GM18499 (cell line): ENCODE results near the gene BORCS6.
"Not testable (repeated sequence)": the region's sequence is repeated elsewhere in the genome, so short reads cannot be mapped to it uniquely, and the experiment has no call there.

Source experiments
- ATAC-seq: cut with Tn5 transposase; IDR thresholded peaks from one replicate; pipeline ENCODE4 v1.9.1; 2021; ENCODE audit warnings: moderate number of reproducible peaks; ENCODE audit not compliant: insufficient read depth, unreplicated experiment

Gene BORCS6

DNA sequence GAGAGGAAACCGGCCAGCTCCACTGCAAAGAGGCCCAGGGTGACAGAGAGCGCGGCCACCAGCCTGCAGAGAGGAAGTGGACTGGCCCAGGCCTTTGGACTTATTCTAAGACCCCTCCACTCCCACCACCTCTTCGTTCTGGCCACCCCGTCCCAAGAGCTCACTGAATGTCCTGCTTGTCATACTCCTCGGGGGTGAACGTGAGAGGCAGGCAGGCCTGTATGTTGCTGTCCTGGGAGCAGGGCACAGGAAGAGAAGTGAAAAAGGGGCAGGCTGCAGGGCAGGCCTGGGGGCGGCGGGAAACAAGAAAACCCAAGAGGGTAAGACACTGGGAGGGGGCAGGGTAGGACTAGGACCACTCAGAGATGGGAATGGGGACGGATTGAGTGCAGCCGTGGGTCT lies 14.2 kb downstream of the BORCS6 start:
- no peak for ATAC-seq

DNA sequence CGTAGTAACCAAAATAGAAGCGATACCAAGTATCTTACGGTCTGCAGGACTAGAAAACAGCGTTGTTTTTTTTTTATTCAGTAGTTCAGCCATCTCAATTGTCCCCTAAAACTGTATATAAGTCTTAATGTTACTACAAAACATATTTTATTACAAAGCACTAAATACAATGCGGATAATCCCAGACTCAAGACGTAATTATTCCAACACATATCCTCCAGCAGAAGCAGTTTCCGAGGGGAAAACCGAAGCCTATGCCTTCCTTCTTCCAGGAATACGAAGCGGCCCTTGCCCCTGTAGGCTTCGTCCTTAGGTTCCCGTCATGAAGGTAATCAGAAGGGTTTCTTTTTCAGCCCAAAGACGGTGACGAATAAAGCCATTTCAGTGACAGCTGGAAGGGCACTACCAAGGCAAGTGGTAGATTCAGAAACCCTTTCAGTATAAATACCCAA lies 16.1 kb downstream of the BORCS6 start:
- no peak for ATAC-seq

DNA sequence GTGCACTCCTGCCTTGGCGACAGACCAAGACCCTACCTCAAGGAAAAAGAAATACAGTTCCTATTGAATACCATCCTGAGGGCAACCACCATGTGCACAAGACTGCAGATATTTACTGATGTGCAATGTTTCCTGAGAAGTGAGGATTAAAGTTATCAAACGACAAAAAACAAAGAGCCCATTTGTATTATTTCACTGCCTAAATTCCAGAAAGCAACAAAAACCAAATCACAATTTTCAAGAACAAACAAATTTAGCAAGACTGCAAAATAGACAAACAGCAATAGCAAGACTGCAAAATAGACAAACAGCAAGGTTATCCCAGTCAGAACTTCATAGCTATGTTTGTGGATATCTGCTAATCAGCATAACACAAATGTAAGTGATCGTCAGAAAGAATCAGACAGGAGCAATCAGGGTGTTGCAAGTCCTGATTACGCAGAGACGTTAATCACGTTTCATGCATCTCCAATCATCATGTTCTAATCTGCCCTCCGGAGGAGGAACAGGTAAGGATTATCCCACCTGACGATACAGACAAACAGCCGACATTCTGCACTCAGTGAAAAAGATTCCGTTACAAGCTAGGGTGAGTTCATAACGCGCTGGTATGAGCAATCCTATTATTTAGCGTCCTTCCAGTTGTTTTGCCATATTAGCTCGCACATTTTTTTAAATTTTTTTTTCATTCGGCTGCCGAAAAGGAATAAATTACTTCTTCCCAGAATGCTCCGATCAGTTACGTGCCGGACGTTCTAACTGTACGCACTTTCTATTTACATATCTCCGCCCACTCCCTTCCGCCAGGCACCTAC lies 16.7 kb downstream of the BORCS6 start:
- ATAC-seq: peak; percentile 64

DNA sequence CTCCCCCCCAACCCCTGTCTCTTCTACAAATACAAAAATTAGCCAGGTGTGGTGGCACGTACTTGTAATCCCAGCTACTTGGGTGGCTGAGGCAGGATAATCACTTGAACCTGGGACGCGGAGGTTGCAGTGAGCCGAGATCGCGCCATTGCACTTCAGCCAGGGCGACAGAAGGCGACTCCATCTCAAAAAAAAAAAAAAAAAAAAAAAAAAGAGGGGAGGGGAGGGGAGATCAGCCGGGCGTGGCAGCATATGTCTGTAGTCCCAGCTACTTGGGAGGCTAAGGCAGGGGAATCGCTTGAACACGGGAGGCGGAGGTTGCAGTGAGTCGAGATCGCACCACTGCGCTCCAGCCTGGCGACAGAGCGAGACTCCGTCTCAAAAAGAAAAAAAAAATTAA lies 19.8 kb downstream of the BORCS6 start:
- not testable (repeated sequence) for ATAC-seq

DNA sequence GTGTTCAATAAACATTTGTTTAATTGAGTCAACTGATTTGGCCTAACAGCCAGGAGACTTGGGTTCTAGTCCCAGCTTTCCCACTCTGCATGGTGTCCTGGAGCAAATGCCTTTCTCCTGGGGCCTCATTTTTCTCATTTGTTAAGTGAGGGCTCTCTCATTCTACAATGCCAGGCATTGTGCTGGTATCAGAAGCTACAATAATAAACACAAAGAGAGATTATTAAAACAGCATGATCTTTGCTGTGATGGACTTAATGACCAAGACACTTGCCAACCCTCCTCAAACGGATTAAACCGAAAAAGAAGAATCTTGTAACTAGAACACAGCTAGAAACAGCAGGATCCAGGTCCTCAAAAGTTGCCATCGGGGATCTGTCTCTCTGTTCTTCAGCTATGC lies 22.5 kb downstream of the BORCS6 start:
- ATAC-seq: no peak

DNA sequence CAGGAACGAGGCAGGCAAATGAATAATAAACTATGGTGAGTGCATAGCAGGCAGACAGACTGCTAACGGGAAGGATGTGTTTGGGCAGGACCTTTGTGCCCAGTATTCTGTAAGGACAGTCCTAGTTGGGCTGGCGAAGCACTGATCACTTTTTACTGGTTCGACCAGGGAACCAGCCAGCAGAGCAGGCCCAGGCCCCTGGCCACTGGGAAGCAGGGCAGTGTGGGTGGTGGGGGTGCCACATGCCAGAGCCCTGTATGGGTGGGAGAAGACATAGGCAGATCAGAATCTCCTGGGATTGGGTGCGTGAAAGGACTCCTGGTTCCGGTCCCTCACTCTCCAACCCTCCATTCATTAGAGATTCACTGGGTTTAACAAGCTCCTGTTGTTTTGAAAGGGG lies 23.2 kb downstream of the BORCS6 start:
- no peak for ATAC-seq

DNA sequence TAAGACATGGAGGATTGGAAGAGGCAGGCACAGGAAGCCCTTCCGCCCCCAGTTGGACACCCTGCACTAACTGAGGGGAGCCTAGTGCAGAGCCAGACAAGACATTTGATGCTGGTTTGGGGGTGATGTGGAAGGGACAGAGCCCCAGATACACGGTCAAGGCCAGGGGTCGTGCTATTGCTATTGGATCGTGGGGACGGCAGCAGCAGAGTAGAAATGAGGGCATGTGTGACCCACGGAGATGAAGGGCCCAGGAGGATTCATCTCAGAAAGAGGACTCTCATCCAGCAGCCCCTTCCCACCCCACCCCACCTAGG lies 25.2 kb downstream of the BORCS6 start:
- no peak for ATAC-seq

DNA sequence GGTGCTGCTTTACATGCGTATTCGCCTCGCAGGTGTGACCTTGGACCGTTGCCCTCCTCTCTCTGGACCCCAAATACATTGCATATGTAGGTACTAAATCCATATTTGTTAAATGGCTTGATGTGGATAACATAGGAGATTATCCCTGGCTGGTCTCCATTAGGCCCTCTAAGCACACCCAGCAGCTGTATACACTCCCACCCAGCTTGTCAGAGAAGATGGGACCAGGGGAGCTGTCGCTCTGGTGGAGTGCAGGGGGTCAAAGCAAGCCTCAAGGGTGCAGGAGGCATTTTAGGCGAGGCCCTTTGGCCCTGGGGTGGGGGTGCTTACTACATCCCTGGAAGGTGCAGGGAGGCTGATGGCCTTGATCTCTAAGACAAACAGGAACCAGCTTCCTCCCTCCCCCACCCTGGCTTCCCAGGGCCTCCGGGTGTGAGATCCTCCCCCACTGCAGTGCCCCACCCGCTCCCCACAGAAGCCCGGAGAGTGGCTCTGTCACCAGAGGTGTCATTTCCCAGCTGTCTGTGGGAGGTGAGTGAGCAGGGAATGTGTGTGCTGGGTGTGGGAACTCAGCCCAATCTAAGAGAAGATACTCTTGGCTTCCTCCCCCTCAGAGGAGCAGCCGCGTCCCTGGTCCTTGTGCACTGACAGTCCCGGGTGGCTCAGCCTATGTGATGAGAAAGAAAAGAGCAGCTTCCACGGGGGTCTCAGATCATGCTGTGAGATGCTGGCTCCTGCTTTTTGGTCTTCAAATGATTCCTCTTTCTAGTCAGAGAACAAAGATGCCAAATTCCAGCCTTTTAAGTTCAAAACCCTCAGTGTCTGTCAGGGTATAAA lies 25.8 kb downstream of the BORCS6 start:
- no peak for ATAC-seq

DNA sequence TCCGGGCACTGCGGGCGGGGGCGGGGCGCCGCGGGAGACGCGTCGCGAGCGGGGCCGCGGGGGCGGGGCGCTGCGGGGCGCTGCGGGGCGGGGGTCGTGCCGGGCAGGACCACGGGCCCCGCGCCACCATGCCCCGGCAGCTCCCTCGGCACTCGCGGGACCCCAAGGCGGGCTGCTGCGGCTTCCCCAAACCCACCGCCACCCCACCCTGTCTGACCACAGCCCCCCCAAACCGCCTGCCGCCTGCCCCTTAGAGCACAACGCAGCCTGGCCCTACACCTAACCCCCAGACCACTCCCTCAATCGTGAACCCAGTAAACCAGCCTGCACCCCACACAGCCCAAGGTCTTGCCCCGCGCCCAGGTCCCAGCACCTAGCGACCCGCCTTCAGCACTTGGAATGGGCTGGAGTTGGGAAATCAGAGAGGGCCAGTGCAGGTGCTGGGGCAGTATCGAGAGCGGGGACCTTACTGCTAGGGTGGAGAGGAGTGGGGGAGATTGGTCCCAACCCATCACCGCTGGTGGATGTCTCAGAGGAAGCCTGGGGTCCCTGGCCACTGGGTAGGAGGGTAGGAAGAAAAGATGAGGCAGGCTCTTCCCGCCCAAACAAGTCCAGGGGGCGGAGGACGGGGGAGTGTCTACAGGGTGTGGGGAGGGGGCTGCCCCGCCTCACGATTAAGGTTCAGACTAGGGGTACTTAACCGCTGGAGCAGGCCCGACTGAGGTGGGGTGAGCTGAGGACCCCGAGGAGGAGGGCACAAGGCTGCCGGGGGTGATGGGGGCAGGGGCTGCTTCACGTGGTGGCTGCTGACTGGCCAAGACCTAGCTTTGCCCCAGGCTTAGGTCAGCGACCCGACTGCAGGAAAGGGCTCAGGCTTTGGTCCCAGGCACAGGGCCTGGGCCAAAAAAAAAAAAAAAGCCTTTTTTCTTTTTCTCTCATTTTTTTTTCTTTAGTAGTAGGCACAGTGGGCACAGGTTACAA lies 26.7 kb downstream of the BORCS6 start:
- no peak for ATAC-seq

DNA sequence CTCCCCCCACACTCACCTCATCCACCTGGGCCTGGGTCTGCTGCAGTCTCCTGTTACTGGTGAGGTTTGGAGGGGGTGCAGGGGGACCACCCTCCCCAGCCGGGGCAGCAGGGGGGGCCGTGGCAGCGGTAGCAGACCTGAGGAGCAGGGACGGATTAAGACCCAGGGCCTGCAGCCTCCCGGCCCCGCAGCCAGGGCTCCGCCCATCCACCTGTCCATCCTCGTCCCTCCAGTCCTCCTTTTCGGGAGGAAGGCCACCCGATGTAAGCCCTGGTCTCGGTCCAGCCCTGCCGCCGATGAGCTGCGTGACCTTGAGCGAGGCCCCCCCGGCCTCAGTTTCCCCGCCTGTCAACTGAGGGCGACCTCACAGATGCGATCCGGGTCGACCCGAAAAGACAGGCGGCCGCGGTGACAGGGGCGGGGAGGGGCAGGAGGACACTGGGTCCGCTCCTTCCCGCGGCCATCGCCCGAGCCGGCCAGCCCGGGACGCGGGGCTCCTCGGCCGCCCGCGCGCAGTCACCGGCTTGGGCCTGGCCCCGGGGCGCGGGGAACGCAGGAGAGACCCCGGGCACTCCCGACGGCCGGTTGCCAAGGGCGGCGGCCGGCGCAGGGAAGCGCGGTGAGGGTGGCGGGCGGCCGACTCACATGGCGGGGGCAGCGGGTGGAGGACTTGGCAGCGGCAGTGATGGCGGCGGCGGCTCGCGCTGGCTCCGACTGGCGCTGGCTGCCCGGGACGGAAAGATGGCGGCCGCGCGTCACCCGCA lies 27.6 kb downstream of the BORCS6 start, which contains the start of gene VAMP2:
TSS of gene VAMP2 (minus strand) at position 716 of the 764 bp plus-strand sequence. CDS start at position 647, 69 bp downstream.
- ATAC-seq: no peak

DNA sequence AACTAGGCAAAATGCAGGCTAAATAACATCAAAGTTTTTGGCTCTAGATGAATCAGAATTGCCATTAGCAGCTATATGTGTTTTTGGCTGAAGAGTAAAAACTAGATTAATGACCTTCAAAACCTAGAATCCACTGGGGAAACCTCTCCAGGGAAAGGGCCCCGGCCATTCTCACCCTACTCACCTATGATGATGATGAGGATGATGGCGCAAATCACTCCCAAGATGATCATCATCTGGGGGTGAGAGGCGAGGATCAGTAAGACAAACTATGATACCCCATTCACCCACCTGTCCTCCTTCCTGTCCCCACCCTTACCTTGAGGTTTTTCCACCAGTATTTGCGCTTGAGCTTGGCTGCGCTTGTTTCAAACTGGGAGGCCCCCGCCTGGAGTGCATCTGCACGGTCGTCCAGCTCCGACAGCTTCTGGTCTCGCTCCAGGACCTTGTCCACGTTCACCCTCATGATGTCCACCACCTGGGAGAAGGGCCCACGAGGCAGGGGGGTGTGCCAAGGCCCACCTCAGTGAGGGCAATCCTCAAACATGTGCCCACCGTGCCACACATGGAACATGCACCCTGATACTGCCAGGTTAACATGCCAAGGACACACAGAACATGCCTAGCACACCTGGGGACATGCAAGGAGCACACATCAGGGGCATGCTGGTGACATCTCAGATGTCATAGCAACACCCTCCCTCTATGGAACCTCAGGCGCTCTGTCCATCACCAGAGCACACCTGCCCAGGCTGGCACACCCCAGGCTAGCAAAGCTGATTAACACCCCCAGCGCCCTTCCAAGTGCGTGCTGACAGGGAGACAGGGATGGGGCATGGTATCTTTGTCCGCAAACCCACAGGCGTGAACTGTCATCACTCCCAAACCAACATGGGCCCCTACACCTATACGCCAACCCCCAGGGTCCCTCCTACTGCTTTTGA lies 28.4 kb downstream of the BORCS6 start:
- no peak for ATAC-seq

DNA sequence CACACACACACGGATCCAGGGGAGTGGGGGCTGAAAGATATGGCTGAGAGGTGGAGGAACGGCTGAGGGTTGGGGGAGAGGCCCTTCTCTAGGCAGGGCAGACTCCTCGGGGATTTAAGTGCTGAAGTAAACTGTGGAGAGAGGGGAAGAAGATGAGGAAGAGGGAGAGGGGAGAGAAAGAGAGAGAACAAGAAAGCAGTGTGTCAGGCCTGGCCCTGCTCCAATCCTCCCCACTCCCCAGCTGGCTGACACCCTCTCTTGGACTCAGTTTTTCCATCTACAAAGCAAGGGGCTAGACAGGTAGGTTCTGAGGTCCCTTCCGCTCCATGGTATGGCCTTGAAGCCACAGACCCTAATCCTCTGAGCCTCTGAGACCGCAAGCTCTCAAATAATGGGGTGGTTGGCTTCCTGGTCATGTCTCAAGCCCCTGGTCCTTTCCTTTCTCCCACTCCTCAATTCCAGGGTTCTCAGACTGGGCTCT lies 29.2 kb downstream of the BORCS6 start:
- ATAC-seq: no peak

DNA sequence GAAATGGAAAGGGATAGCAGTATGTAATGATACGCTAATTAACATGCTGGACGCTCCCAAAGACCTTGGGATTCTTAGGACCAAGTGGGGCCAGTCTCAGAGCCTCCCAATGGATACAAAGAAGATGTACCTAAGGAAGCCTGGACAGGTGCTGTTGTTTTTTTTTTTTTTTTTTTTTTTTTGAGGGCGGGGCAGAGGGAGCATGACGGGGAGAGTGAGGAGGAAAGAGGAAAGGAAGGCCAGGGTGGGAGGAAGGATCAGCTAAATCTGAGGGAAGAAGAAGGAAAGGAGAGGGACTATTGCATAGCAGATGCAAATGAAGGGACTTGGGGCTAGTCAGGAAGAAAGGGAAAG lies 29.8 kb downstream of the BORCS6 start:
- no peak for ATAC-seq

DNA sequence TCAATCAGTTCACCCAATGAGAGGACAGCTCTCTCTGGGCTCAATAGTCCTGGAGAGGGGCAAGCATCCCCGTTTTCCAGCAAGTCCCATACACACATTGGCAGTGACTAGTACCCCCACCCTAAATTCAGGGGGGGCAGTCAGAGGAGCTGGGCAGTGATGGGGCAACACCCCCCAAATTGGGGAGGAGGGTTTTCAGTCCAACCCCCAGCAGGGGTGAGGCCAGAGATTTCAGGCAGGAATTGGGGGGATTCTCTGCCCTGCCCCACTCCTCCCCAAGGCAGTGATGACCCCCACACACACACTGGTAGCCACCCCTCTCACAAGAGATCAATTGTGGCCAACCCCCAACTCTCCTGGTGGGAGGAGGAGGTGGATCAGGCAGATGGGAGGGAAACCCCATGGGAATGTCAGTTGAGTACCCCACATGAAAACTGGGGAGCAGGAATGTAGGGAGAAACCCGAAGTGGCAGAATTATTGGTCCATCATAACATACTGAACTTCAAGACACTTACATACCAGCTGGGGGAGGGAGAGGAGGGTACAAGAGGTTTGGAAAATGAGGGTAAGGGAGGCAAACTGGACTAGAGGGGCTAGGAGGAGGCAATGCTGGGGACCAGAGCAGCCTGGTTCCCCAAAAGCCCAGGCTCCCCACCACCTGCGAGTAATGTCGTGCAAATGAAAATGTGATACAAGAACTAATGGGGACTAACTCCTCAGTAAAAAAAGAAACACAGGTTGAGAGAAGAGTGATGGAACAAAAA lies 30.3 kb downstream of the BORCS6 start:
- ATAC-seq: no peak

DNA sequence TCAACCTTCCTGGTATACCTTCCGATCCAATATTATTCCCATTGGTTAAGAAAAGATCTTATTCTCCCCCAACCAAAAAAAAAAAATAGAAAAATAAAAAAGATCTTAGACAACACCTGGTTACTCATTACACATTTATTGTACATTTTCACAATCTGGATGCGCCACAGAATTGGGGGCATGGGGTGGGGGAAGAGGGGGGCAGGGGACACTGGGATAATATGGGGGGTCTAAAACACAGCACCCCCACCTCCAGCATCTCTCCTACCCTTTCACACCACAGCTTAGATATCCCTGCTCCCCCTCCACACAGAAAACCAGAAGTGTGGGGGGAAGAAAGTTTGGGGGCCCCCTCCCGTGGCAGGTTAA lies 31.0 kb downstream of the BORCS6 start:
- no peak for ATAC-seq

DNA sequence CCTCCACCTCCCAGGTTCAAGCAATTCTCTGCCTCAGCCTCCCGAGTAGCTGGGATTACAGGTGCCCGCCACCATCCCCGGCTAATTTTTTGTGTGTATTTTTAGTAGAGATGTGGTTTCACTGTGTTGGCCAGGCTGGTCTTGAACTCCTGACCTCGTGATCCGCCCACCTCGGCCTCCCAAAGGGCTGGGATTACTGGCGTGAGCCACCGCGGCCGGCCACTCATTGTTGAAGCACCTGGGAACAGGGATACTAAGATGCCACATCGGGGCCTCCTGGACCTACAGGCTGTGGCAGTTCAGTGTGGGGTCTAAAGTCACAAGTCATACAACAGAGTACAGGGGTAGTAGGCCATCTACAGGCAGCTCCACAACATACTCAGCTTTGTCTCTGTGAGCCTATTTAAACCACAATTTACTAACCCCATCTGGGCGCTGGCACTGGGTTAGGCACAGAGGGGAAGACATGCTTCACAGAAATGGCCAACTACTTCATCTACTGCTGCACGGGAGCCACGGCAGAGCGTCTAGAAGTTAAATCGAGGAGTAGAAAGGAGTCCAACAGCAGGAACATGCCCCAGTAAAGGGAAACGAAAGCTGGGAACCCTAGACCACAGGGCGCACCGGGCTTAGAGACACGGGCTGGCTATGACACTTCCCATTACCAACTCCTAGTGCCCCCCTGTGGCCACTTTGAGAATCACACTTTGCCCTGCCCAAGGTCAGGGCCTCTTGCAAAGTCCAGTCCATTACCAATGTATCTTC lies 31.5 kb downstream of the BORCS6 start:
- no peak for ATAC-seq
